DMS153 treated with DMSO at 0.1 percent for 48 hours (cell line): ENCODE data around the gene BARX1.

Source experiments
- DNase-seq: peaks from one replicate; lab custom pipeline; 2025; ENCODE audit not compliant: unreplicated experiment; lab: John Stamatoyannopoulos, UW

The BARX1 gene

GRCh38 chr9:93922535-93922934, 32.6 kb downstream of the BARX1 start:
- no peak for DNase-seq

- DNase-seq: no peak
These were observed 34.9 kb downstream of the BARX1 start for GRCh38 chr9:93920131-93920800.

DNA sequence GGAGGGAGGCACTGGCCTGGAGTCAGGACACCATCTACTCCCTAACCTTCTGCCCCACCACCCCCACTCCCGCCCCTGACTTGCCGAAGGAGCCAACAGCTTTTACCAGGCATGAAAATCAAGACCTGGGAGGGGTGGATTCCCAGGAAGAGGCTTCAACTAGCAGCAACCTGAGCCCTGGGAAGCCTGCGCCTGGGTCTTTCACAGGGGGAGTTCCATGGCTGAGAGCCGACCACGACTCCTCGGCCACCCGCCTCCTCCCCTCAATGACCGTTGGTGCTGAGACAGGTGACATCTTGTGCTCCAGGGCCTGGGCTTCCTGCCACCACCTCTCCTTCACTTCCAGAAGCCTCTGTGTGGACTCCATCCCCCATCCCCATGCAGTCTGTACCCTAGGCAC, 37.1 kb downstream of the BARX1 start:
- DNase-seq: no peak

- DNase-seq: no peak
These were observed 37.9 kb downstream of the BARX1 start for GRCh38 chr9:93917121-93917853.

DNA sequence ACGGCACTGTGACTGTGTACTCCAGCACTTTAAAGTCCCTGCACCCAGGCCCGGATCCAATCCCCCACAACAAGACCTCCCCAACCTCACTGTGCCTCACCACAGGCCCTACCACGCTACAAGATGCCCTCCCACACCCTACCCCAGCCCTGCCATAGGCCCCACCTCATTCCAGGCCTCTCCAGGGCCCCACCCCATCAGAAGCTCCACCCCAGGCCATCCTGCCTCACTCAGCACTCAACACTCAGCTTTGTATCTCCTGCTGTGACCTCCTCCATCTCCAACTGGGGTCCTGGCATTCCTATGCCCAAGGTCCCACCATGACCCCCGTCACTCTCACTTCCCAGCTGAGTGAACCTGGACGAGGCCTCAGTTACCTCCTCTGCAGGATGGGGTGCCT, 38.8 kb downstream of the BARX1 start:
- DNase-seq: no peak

DNA sequence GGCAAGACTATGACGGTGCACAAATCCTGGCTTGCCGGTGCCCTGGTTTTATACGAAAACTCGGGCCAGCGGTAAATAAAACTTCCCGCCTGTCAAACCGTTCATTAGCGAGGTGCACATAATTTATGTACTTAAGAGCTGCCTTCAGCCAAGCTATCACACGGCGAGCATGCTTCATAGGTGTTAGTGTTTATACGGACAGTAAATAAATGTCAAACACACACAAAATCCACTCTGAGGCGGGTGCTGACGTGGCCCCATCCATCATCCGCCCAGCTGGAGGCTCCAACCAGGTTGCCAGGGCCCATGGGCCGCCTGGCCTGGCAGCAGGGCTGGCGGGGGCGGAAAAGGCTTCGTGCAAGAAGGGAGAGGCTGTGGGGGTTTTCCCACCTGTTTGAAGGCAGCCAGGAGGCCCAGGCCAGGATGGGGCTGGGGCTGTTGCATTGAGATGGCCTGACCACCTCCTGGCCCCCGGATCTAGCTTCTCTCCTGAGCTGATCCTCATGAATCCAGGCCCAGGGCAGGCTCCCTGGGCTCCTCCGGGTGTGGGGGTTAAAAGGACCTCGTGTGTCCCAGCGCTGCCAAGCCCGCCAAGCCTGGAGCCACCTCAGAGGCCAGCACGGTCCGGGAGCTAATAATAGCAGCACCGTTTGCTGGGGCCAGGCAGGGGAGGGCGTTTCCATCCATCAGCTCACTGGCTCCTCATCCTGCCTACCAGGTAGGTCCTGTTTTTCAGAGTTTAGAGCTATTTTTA, 43.2 kb downstream of the BARX1 start:
- DNase-seq: peak; percentile 53

DNA sequence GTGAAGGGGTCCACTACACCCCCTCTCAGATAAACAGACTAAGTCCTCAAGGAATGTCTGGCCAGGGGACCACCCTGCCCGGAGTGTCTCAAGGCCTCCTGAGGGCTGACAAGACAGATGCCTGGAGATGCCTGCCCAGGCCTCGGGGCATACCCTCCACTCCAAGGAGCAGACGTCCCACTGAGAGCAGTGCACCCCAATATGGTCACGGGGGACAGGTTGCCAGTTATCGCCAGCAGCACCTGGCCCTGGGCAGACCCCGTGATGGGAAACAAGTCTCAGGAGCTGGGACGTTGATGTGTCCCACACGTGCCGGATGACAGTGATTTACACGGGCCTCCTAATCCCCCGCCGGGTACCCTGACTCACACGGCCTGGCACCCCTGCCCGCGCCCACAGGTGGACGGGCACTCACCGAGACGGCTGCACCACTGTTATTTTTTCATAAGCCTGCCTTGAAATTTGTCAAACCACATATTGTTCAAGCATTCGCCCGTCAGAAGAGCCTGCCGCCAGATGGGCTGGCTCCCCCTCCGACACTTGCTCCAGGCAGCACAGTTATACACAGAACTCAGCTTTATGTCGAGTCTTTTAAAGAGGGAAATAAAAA, 43.9 kb downstream of the BARX1 start:
- DNase-seq: no peak

GRCh38 chr9:93910598-93910997, 44.6 kb downstream of the BARX1 start:
- DNase-seq: no peak

- DNase-seq: no peak
These were observed 45.0 kb downstream of the BARX1 start for GRCh38 chr9:93910196-93910595.

DNA sequence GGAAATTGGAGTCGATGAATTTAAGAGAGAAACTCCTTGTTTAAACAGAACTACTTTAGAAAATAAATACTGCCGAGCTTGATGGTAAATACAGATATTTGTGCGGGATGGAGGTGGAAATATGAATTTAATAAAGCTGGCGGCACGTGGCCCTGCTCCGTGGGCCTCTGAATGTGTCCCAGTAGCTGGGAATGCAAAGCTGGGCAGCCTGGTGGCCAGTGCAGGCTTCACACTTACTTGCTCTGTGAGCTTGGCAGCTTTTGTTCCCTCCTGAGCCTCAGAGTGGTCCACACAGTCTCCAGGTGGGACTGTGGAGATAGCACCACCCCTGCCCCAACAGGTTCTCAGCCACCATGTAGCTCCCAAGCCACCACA, 45.9 kb downstream of the BARX1 start:
- DNase-seq: no peak

GRCh38 chr9:93908591-93909241, 46.4 kb downstream of the BARX1 start:
- DNase-seq: peak; percentile 57

DNA sequence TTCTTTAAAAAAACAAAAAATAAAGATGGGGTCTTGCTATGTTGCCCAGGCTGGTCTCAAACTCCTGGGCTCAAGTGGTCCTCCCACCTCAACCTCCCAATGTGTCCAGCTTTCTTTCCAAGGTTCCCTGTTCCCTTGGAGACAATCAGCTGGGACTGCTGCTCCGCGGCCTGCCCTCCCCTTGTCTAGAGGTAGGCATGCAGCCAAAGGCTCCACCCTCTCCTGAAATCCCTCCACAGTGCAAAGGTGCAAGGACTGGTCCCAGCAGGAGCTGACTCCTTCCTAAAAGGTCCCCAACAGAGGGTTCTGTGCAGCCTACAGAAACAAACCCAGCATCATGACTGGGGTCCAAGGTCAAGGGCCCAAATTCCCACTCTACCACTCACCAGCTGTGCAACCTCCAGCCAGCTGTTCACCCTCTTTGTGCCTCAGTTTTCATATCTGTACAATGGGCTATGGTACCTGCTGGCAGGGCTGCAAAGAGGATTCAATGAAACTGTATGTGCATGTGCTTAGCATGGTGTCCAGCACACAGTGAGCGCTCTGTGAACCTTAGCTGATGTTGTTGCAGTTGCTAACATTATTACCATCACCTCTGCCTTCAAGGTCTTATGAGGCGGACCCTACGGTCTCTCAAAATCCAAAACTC, 47.5 kb downstream of the BARX1 start:
- DNase-seq: no peak

DNA sequence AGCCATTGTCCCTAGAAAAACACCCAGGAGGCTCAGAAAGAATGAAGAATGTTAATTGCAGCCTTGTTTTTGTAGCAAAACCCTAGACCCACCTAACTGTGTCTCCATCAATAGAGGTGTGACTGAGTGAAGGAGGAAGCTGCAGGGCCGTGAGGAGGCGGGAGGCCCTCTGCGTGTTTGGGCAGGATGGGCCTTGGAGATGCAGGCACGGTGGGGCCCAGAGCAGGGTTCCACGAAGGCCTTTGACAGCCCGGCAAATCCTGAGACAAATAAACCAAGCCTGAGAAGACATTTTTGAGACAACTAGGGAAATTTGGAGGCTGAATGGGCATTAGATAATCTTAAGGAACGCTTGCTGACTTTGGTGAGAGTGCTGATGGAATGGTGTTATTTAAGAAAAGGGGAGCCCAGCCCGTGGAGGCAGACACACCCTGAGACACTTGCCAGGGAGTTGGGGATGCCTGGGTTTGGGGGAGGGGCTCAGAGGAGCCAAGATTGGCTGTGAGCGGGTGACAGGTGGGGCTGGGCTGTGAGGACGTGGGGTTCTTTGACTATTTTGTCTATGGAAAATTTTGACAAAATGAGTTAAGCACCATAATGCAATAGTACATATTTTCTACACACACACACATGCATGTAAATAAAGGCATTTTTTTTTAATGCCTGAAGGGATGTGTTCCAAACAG, 48.8 kb downstream of the BARX1 start:
- DNase-seq: no peak

DNA sequence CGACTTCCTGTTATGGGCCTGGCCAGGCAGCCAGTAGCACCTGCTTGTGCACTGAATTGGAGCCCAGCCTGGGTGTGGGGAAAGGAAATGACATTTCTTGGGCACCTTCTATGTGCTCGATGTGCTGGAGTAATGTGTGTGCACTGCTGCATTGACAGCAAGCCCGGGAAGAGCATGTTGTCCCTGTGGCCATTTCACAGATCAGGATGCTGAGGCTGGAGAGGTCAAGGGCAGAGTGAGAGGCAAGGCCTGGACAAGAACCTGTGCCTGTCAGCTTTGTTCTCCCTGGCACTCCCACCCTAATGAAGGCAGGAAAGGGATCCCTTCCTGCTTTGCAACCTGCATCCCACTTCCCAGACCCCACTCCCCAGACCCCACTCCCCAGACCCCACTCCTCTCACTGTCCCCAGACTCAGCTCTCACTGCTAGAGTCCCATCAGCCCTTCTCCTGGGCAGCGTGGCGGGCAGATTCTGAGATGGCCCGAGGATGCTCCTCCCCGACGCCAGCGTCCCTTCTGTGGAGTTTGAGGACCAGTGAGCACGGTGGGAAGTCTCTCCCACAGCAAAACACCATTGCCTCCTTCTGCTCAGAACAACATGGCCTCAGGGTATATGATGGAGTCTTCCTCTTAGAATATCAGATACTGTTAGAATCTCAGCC, 49.6 kb downstream of the BARX1 start:
- DNase-seq: no peak

DNA sequence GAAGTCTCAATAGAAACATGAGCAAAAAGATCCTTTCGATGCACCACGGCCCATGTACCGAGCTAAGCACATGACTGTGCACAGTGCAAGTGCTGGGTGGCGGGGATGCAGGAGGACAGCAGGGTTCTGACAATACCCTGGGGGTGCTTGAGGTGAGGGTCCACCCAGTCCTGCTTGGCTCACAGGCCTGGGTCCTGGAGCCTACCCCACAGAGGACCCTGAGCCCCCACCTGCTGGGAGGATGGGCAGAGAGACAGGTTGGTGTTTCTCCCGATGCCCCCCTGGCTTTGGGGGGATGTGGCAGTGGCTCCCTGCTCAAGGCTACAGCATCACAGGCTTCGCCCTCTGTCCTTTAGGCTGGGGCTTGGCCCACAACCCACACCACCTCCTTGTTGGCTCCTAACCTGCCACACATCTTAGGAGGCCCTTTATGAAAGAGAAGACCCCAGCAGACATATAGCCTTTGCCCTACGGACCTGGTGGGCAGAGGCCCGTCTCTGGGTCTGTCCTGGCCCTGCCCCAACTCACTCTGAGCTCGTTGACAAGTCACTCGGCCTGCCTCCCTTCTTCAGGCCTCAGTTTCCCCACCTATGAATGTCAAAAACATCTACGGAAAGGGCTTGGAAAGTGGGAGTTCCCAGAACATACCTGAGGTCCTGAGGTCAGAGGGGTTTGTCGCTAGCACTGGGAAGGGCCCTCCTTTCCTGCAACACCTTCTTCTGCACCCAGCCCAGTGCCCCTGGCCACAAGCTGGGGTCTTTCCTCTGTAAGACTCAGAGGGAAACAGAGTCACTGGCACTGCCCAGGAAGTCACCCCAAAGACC, 50.3 kb downstream of the BARX1 start:
- no peak for DNase-seq

DNA sequence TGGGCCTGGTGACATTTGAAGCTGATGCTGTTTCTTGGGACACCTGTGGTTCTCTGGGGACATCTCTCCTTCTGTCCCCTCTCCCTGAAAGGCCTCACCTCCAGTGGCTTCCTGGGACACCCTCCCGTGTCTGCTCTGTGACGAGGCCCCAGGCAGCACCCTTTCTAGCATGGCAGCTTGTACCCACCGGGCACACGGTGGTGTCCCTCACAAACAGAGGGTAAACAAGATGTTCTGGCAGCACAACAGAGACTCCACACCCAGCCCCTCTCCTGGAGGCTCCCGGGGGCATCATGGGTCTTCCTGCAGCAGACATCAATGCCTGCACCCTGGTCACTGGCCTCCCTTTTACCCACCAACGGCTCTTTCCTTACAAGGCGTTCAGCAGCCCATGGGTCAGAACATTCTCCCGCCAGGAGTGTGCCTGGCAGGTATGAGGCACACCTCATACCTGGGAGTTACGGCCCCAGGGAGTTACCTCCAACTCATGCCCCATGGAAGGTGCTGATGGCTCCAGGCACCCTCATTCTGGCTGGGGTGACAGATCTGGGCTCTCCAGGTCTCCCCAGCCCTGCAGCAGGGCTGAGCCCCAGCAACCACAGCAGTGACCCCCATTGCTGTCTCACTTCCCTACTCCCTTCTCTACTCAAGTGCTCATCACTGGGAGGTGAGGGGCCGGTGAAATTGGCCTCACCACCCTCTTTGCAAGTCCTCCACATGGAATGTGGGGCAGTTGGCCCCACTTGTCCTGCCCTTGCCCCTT, 51.1 kb downstream of the BARX1 start:
- DNase-seq: no peak

DNA sequence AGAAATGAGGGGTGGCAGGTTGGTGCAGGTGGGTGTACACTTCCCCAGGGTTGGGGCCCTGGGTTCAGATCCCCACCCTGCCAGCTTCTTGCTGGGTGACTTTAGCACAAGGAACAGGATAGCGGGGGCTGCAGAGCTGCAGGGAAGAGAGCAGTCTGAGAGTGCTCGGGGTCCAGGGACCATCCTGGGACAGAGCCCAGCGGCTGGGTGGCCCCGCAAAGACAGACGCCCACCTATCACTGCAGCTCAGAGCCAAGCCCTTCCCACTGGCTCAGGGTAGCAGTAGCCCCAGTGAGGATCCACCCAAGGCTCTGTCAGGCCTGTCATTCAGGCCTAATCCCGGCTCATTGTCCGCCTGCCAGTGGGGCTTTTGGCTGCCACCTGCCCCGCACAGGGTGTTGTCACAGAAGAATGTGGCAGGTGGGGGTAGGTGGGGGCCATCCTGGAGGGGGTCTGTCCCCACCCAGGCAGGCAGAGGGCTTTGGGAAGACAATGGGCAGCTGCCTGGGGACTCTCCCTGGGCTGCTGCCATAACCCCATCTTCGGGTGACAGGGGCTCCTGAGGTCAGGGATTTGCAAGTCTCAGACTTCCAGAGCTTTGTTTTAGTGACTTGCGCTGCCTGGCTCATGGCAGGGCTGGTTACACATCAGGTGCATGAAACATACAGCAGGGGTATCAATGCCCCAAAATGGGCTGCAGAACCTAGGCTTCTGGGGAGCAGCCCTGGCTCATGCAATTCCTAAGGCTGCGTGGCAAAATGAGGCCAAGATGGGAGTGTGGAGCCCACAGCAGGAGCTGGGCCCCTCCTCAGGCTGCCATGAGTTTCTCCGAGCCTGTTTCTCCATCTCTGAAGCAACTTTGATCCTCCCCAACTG, 52.1 kb downstream of the BARX1 start:
- DNase-seq: no peak
